Activated T-helper 9 cell treated with anti-CD3 and anti-CD28 coated beads, Interleukin-2, amount 50 U/mL, for 16 hours (primary cell): ENCODE results near the gene CTSL.
"Not testable (repeated sequence)": the region's sequence is repeated elsewhere in the genome, so short reads cannot be mapped to it uniquely, and the experiment has no call there.

ENCODE experiments used
- DNase-seq: peaks from one replicate; pipeline ENCODE4 v3.0.0-alpha.2; 2020; ENCODE audit warnings: low read depth

Gene CTSL

DNA sequence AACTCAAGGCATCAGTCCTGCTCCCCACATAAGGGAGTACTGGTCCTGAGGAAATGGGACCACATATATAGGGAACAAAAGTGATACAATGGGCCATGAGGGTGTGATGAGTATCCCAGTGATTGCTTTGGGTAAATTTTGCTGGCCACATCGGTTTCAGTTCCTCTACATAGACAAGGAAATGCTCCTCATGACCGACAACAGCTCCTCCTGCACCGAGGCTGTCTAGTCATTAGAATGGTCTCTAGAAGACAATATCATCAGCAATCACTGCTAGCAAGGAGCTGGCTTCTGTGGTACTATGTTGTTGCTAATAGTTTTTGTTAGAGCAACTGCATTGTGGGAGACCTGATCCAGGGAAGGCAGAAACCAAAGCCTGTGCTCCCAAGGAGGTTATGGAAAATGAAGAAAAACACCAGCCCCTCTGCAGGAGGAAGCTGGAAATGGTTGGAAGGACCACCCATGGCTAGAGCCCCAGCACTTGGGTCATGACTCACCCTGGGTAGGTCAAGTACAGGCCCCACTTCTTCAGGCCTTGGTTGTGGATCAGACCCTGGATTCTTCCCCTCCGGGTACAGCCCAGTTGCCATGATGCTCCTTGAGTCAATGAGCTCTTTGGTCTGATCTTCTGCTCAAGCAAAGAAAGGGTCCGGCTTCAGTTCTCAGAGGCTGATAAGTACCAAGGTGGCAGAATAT, 3.4 kb upstream of the CTSL start:
- DNase-seq: no peak

DNA sequence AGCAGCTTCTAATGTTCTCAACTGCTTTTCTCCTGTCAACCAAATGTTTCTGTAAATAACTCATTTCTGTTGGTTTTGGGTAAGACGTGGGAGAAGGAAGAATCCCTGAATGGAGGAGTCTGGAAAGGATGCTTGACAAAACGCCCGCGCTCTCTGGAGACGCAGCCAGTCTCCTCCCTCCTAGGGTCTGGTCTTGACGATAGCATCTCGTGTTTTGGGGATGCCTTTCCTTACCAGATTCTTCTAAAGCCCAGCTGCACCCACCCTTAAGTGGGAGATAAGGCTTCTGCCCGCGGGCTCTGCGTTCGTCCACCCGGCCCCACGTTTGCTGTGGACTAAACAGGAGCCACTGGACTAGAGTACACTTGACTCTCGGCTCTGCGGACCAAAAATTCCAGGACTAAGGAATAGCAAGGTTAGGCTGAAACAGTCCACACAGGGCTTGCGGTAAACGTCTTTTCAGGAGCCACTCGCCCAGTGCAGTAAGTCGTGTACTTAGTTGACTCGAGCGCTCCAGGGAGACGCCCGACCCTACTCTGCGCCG, 491 bp upstream of the CTSL start:
- DNase-seq: no peak

DNA sequence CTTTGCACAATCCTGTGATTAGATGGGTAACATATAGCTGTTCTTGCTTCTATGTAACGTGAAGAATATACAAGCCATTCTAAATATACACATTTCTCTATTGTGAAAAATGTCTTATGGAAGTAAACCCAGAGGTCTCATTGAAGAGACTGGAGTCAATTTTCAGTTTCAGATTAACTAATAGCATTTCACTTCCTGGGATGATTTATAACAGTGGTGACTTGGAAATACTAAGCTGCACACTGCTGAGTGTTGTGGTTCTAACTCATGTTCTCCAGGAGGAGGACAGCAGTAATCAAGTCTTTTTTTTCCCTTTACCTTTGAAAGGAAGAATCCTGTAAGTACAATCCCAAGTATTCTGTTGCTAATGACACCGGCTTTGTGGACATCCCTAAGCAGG, 3.3 kb downstream of the CTSL start:
- no peak for DNase-seq

DNA sequence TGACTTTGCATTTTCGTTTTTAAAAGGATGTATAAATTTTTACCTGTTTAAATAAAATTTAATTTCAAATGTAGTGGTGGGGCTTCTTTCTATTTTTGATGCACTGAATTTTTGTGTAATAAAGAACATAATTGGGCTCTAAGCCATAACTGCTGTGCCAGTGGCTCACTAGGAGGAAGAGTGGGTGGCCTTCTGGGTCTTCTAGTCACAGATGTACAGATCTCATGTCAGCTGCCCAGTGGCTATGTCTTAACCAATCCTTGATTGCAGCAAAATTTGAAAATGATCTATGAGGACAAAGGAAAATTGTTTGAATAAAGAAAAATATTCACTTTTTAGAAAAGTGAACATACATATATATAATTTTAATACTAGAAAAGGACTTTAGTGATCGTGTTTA, 5.4 kb downstream of the CTSL start:
- DNase-seq: no peak

DNA sequence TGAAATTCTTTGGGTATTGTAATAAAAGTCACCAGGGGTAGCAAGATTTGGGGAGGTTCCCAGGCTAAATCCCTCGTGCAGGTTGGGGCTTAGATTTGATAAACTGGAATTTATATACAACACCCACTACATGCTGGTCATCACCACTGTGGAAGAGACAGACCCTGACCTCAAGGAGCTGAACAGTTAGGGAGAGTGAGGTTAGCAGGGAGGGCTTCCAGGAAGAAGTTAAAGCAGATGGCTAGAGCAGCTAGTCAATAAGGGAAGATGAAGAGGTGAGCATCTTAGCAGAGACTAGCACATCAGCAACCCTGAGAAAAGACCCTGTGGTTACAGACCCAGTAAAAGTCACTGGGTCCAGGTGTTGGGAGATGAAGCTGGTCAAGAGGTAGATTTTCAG, 6.4 kb downstream of the CTSL start:
- DNase-seq: no peak

DNA sequence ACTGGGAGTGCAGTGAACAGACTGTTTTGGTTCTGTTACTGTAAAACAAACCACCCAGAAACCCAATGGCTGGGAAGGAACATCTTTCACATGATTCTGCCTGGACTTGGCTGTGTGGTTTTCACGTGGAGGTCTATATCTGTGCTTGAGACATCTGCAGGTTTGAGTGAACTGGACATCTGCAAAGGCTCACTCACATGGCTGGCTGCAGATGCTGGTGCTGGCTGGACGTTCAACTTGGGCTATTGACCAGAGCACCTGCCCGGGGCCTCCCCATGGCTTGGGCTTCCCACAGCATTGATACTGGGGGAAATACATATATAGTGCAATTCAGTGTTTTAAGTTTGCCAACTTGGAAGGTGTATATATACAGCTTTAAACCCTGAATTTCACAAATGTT, 6.8 kb downstream of the CTSL start:
- DNase-seq: no peak

DNA sequence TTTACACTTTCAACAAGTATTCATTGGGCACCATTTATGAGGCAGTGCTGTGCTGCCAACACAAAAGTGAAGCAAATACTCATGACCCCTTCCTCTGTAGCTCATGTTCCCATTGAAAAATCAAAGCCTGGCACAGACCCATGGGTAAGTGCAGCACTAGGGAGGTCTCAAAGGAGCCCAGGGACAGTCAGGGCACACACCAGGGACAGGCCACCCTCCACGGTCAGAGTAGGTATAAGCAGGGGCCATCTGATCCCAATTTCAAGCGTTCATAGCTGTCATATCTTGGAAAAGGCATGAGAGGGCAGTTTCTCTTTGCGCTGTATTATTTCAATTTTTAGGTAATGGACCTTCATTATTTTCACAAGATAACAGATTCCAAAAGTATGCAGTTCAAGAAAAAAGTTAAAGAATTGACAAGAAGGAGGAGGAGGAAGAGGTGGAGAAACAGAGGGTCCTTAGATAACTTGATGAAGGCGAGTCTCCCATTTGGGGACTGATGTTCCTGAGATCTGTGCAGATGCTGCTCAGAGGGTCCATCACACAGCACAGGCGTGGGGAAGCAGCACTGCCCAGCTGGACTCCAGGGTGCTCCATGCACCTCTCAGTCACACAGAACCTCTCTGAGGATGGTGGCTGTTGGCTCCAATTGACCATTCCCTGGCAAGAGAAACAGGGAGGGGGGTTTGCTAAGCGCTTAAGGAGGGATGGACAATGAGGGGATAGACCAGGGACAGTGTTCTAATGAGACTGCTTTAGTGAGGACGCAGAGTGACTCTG, 7.5 kb downstream of the CTSL start:
- no peak for DNase-seq

DNA sequence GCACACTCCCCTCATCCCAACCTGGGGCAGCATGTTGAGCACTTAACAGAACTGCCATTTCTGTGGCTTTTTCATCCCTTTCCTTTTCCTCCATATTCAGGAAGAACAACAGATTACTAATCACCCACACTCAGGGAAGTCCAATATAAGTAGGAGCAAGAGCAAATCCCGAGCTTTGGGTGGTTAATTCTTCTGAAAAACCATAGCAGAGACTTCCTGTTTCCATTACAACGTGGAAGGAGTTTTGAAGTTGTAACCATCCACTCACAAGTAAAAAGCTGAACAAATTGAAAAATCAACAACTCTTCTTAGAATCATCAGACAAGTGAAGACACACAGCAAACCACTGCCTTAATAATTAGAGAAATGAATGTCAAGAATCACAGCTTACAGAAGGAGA, 8.2 kb downstream of the CTSL start:
- DNase-seq: no peak

DNA sequence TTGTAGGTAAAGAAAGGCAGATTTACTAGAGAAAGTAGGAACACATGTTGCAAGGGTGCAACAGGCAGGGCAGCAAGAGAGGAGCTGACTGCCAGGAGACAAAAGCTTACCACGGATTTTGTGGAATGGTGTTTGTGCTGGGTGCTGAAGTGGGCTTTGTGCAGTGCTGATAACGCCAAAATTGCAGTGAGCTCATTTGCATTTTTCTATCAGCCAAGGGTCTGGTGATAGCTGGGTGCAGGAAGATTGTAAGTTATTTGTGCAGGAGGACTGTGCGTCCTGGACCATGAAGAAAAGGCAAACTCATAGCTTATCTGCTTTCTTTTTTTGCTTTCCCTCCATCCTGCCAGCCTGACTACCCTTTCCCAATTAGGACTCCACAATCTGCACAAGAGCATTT, 13.6 kb downstream of the CTSL start:
- DNase-seq: no peak

DNA sequence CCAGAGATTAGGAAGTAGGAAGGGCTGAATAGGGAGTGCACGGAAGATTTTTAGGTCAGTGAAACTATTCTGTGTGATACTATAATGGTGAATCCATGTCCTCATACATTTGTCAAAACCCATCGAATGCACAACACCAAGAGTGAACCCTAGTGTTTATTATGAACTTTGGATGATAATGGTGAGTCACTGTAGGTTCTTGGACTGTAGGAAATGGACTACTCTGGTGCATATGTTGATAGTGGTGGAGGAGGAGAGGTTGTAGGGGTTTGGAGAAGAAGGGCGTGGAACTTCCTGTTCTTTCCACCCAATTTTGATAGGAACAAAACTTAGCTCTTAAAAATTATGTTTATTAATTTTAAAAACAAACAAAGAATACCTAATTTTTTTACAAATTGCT, 14.3 kb downstream of the CTSL start:
- no peak for DNase-seq

DNA sequence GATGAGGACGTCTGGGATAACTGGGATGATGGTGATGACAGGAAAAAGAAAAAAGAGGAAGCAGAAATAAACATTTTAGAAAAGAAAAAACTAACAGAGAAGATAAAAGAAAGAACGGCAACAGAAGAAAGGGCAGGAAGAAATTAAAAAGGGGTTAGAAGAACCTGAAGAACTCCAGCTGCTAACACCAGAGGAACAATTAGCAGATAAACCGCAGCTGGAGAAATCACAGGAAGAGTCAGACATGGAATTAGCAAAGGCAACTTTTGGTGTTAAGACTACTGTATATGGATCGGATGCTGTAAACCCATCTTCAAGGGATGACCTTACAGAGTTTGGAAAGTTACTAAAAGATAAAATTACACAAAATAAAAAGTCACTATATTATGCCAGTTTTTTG, 15.4 kb downstream of the CTSL start:
- DNase-seq: no peak

DNA sequence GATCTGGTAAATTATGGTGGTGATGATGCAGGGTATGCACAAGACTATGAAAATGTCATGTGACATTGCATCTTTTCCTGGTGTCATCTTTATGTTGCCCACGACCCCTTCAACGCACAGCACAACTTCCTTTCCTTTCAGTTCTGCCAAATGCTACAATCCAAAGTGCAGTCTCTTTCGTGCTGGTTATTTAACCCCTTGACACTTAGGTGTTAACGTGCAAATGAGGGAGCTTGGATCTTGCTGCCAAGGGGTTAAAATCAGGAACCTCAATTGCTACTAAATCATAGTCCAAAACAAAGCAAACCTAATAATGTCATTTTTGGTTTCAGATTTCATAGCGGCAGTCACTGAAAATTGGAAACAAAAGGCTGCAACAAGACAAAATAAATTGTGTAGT, 16.0 kb downstream of the CTSL start:
- no peak for DNase-seq

DNA sequence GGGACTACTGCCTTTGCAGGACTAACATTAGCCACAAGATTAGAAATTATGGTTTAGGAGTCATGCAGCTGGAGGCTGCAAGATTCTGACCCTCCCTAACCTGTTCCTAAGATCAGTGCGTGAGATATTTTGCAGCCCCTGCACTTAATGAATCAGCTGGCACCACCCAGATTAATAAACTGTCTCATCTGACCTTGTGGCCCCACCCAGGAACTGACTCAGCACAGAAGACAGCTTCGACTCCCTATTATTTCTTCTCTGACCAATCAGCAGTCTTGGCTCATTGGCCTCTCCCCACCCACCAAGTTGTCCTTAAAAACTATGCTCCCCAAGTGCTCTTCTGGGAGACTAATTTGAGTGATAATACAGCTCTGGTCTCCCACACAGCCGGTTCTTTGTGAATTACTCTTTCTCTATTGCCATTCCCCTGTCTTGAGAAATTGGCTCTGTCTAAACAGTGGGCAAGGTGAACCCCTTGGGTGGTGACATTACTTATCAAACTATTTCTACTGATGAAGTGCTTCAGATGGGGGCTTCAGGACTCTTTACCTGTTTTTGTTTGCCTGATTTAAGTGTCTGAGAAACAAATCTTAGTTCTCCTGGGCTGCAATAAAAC, 17.0 kb downstream of the CTSL start:
- no peak for DNase-seq

DNA sequence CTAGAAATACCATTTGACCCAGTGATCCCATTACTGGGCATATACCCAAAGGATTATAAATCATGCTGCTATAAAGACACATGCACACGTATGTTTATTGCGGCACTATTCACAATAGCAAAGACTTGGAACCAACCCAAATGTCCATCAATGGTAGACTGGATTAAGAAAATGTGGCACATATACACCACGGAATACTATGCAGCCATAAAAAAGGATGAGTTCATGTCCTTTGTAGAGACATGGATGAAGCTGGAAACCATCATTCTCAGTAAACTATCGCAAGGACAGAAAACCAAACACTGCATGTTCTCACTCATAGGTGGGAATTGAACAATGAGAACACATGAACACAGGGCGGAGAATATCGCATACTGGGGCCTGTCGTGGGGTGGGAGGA, 18.3 kb downstream of the CTSL start:
- DNase-seq: not testable (repeated sequence)

DNA sequence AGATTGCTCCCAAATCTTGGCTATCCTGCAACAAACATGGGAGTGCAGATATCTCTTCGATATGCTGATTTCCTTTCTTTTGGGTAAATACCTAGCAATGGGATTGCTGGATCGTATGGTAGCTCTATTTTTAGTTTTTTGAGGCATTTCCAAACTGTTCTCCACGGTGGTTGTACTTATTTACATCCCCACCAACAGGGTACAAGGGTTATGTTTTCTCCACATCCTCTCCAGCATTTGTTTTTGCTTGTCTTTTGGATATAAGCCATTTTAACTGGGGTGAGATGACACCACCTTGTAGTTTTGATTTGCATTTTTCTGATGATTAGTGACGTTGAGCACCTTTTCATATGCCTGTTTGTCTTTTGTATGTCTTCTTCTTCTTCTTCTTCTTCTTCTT, 20.3 kb downstream of the CTSL start:
- no peak for DNase-seq

DNA sequence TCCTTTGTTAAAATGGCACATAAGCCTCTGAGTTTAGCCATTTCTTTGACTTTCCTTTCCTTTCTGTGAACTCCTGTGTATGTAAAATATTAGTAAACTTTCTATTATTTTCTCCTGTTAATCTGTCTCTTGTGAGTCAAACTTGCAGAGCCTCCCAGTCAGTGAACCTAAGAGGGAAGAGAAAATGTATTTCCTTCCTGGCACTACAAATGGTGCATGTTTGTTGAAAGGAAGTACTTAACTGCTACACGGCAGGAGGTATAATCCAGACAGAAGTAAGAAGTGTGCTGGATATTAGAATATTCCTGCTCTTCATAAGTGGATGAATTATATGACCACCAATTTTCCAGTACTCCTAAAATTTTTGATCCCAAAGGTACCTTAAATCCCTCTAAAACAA, 23.0 kb downstream of the CTSL start:
- DNase-seq: no peak

DNA sequence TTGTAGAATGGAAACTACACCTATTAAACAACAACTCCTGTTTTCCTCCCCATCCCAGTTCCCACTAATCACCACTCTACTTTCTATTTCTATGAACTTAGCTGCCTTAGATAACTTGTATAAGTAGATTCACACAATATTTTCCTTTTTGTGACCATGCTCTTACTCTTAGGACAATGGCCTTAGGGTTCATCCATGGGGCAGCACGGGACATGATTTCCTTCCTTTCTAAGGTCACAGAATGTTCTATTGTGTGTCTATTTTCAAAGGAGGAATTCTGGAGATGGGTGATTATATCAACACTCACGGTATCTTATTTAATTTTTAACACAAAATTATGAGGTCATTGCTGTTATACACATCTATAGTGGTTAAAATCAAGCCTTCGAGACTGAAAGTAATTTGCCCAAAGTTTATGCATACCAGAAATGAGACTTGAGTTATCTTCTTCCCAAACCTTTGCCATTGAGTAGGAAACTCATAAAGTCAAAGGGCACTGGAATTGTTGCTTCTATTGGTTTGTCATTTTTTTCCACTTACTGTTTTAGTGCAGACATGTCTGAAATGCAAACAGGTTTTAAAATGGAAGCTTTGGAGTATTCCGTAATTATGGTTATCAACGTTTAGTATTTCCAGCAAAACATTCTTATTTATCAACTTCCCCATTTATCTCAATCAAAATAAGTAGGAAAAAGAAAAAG, 23.6 kb downstream of the CTSL start:
- no peak for DNase-seq

DNA sequence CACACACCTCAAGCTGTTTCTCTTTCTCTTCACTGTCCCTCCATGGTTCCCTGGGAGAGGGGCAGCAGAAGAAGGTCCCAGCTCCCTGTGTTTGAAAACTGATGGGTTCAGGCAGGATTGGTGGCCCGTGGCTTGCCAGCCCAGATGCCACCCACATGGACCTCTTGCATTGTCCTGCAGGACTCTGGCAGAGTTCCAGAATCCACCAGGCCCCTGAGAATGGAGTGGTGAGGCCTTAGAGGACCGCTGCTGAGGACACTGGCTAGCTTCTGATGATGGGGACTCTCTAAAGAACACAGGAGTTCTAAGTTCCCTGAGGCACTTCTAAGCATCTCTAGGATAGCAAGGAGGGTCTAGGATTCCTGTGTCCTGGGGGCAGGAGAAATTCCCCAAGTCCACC, 24.8 kb downstream of the CTSL start:
- DNase-seq: no peak

DNA sequence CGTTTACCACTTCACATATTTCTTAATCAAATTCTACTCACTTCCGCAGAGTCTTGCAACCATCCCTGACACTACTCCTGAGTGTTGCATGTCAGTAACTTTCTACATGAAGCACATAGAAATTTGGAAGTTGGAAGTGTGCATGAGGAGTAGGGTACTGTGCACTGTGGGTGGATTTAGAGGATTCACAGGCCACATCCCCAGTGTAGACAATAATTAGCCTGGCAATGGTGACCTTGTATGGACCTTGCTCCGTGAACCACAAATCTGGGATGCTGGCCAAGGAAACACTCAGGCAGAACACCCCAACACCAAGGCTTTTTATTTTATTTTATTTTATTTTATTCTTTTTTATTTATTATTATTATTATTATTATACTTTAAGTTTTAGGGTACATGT, 25.5 kb downstream of the CTSL start:
- no peak for DNase-seq

DNA sequence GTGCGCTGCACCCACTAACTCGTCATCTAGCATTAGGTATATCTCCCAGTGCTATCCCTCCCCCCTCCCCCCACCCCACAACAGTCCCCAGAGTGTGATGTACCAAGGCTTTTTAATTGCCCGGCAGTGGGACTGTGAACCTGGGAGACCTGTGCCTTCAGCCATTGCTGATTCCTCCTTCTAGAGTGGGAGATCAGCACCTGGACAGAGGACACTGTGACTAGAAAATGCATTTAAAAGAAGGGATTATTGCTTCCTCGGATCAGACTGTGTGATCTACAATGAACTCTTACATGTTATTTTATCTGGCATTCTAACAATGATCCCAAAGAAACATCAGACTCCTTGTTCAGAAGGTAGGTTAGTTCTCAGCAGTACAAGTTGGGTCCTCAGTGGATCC, 25.9 kb downstream of the CTSL start:
- DNase-seq: no peak

DNA sequence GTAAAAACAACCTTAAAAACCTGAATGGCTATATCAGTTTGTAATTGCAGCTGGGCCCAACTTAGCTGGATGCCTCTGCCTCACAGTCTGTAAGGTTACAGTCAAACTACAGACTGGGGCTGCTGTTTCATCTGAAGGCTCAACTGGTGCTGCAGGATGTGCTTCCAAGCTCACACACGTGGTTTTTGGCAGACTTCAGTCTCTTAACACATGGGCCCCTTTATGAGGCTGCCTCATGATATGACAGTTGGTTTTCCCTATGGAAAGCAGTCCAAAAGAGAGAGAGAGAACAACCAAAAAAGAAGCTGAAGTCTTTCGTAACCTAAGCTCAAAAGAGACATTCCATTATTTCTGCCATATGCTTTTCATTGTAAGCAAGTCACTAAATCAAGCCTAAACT, 27.4 kb downstream of the CTSL start:
- no peak for DNase-seq

DNA sequence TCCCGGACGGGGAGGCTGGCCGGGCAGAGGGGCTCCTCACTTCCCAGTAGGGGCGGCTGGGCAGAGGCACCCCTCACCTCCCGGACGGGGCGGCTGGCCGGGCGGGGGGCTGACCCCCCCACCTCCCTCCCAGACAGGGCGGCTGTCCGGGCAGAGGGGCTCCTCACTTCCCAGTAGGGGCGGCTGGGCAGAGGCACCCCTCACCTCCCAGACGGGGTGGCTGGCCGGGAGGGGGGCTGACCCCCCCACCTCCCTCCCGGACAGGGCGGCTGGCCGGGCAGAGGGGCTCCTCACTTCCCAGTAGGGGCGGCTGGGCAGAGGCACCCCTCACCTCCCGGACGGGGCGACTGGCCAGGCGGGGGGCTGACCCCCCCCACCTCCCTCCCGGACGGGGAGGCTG, 32.4 kb downstream of the CTSL start:
- DNase-seq: not testable (repeated sequence)

DNA sequence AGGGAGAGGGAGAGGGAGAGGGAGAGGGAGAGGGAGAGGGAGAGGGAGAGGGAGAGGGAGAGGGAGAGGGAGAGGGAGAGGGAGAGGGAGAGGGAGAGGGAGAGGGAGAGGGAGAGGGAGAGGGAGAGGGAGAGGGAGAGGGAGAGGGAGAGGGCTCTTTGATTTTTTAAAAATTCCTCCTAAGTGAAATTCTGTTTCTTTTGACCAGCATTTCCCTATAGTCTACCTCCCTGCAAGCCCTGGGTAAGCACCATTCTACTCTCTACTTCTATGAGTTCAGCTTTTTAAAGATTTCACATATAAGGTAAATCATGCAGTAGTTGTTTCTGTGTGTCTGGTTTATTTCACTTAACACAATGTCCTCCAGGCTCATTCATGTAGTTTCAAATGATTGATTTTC, 34.1 kb downstream of the CTSL start:
- DNase-seq: not testable (repeated sequence)
